ENCODE measurements around the gene KRT82.

- TF ChIP-seq EZH2 (IDR thresholded peaks at IDR 0.05; ENCODE audit: borderline replicate concordance): no peak
- no peak for TF ChIP-seq CTCF (IDR thresholded peaks at IDR 0.05; ENCODE audit: poor library complexity)
Measured at GRCh38 chr12:52436000-52436827, 30.1 kb upstream of the KRT82 start.

All from hepatocyte (in vitro differentiated cells).